Vagina (tissue), 2 donors: ENCODE results near the gene OGDH.

ENCODE experiments used
- CTCF ChIP-seq, 3 experiments: fragments of 450-650 bp in 2 of 3; fragments of 200-600 bp in 1 of 3; sonication (generic) in 1 of 3; IDR thresholded peaks; one replicate each; pipeline ENCODE4 v1.5.1; 2017 to 2019; ENCODE audit warnings: antibody characterized with exemption in 3 of 3, mild to moderate bottlenecking in 2 of 3, moderate library complexity in 2 of 3
- POLR2AphosphoS5 ChIP-seq, 2 donors: sonication (generic); formaldehyde crosslinking; IDR thresholded peaks; one replicate each; pipeline ENCODE4 v1.9.0; 2017; ENCODE audit warnings: antibody characterized with exemption in 2 of 2, mild to moderate bottlenecking in 2 of 2, low read depth in 1 of 2; ENCODE audit not compliant: insufficient read depth in 1 of 2

- TF ChIP-seq CTCF (IDR thresholded peaks at IDR 0.05) = no peak
- TF ChIP-seq POLR2AphosphoS5 (IDR thresholded peaks at IDR 0.05; ENCODE audit: insufficient read depth in 1 of 2, low read depth in 1 of 2) = no peak
Measured at GRCh38 chr7:44748948-44749731, 142.7 kb downstream of the OGDH start.
